22Rv1 (cell line): ENCODE results near the gene NSUN7.

Experiments used
- CTCF ChIP-seq: fragments of 450-650 bp; IDR thresholded peaks from 2 replicates; pipeline ENCODE4 v1.5.1; 2017; ENCODE audit warnings: mild to moderate bottlenecking
- ZFX ChIP-seq: fragments of 450-650 bp; IDR thresholded peaks from 2 replicates; pipeline ENCODE4 v1.6.1; 2017; ENCODE audit warnings: antibody characterized with exemption, borderline replicate concordance

GRCh38 chr4:40812856-40813255 lies 63.1 kb downstream of the NSUN7 start:
- TF ChIP-seq CTCF (no peak), ZFX (no peak)
